H1 (cell line): ENCODE measurements around the gene STARD8. TPM values are rescaled to one million over a fixed set of nuclear protein-coding genes. Genes with fewer than 3 reads are reported as not detected.

Experiments
- CTCF ChIA-PET: fragments of 300-600 bp; sonication (Branson Sonifier 250); formaldehyde crosslinking; loops from one replicate; lab custom pipeline; 2021; ENCODE audit not compliant: partially characterized antibody; lab: Charles Lee
- POLR2A ChIA-PET: fragments of 300-600 bp; sonication (Branson Sonifier 250); formaldehyde crosslinking; loops from one replicate; lab custom pipeline; 2021; ENCODE audit warnings: inconsistent platforms; ENCODE audit not compliant: partially characterized antibody; lab: Charles Lee
- DNase-seq, 2 experiments: peaks; one replicate each; pipeline versions ENCODE4 v3.0.0 to v3.0.0-alpha.2; 2010 to 2022; ENCODE audit warnings: low spot score in 2 of 2, low read depth in 1 of 2, mixed read lengths in 1 of 2
- FAIRE-seq: peaks from 2 replicates; lab custom pipeline; 2011; peaks lifted over from hg19 to GRCh38; lab: Jason Lieb, UNC
- H2AFZ ChIP-seq: 2 replicates; pipeline ENCODE4 v1.8.1; 2012; ENCODE audit warnings: low read length, inconsistent platforms
- H2AK5ac ChIP-seq: 2 replicates; pipeline ENCODE4 v1.6.1; 2013; ENCODE audit warnings: low read depth, low read length
- H2BK120ac ChIP-seq: replicated peaks from 2 replicates; pipeline ENCODE3; 2013; ENCODE audit warnings: low read depth, low read length, inconsistent platforms
- H2BK12ac ChIP-seq: 2 replicates; pipeline ENCODE4 v1.6.1; 2013; ENCODE audit warnings: low read depth, low read length
- H2BK15ac ChIP-seq: 2 replicates; pipeline ENCODE4 v1.6.1; 2013; ENCODE audit warnings: low read length
- H2BK20ac ChIP-seq: 2 replicates; pipeline ENCODE4 v1.6.1; 2013; ENCODE audit warnings: low read length
- H2BK5ac ChIP-seq: 2 replicates; pipeline ENCODE4 v1.6.1; 2013; ENCODE audit warnings: low read depth, low read length
- H3K14ac ChIP-seq: 2 replicates; pipeline ENCODE4 v1.6.1; 2013; ENCODE audit warnings: inconsistent platforms; ENCODE audit not compliant: insufficient read length
- H3K18ac ChIP-seq: 2 replicates; pipeline ENCODE4 v1.6.1; 2013; ENCODE audit warnings: low read length; ENCODE audit errors: extremely low read depth
- H3K23ac ChIP-seq: 2 replicates; pipeline ENCODE4 v1.6.1; 2013; ENCODE audit warnings: inconsistent platforms; ENCODE audit not compliant: insufficient read length
- H3K23me2 ChIP-seq: 2 replicates; pipeline ENCODE4 v1.6.1; 2013; ENCODE audit warnings: low read depth, low read length
- H3K27ac ChIP-seq: 2 replicates; pipeline ENCODE4 v1.6.1; 2011; ENCODE audit warnings: low read depth, low read length, inconsistent platforms
- H3K27me3 ChIP-seq, 4 experiments: replicated peaks in 1 of 4; 1 replicate in 1 of 4; 2 replicates in 3 of 4; pipeline versions ENCODE4 v1.6.1 to v1.8.1; 2011 to 2013; ENCODE audit warnings: low read length in 3 of 4, mild to moderate bottlenecking in 3 of 4, inconsistent platforms in 2 of 4, mixed read lengths in 2 of 4, moderate library complexity in 1 of 4; ENCODE audit not compliant: control insufficient read depth in 3 of 4, insufficient read depth in 3 of 4; ENCODE audit errors: extremely low read depth in 1 of 4
- H3K36me3 ChIP-seq, 4 experiments: 2 replicates each; pipeline versions ENCODE4 v1.6.1 to v1.8.1; 2011 to 2013; ENCODE audit warnings: mild to moderate bottlenecking in 4 of 4, low read length in 3 of 4, moderate library complexity in 2 of 4, control low read depth in 1 of 4, inconsistent platforms in 1 of 4; ENCODE audit not compliant: insufficient read depth in 4 of 4, control insufficient read depth in 2 of 4
- H3K4ac ChIP-seq: replicated peaks from 2 replicates; pipeline ENCODE3; 2013; ENCODE audit warnings: low read length, low read depth, mixed read lengths, inconsistent platforms; ENCODE audit not compliant: insufficient read length
- H3K4me1 ChIP-seq, 4 experiments: replicated peaks in 1 of 4; 1 replicate in 1 of 4; 2 replicates in 3 of 4; pipeline versions ENCODE4 v1.6.1 to v1.8.1; 2011 to 2013; ENCODE audit warnings: low read length in 3 of 4, inconsistent platforms in 2 of 4, mixed read lengths in 1 of 4; ENCODE audit not compliant: insufficient read depth in 4 of 4, control insufficient read depth in 3 of 4
- H3K4me2 ChIP-seq, 2 experiments: 2 replicates each; pipeline versions ENCODE4 v1.6.1 to v1.8.1; 2011 to 2013; ENCODE audit warnings: low read depth in 2 of 2, low read length in 2 of 2, control low read depth in 1 of 2, inconsistent platforms in 1 of 2, mild to moderate bottlenecking in 1 of 2; ENCODE audit not compliant: insufficient read depth in 1 of 2
- H3K4me3 ChIP-seq, 4 experiments: fragments of 200-600, 300-600 bp in 1 of 4; sonication (generic), shearing (Covaris generic), sonication (Bioruptor Twin) in 1 of 4; 2 replicates each; pipeline versions ENCODE4 v1.5.1 to v1.8.1; 2011 to 2016; ENCODE audit warnings: low read length in 4 of 4, low read depth in 3 of 4, control low read depth in 2 of 4, inconsistent platforms in 2 of 4, mild to moderate bottlenecking in 2 of 4, mixed read lengths in 1 of 4, moderate library complexity in 1 of 4; ENCODE audit not compliant: insufficient read depth in 2 of 4; ENCODE audit errors: extremely low read depth in 1 of 4
- H3K56ac ChIP-seq: replicated peaks from 2 replicates; pipeline ENCODE3; 2013; ENCODE audit warnings: low read depth, mild to moderate bottlenecking, mixed read lengths, low read length, inconsistent platforms; ENCODE audit not compliant: insufficient read length
- H3K79me1 ChIP-seq: 2 replicates; pipeline ENCODE4 v1.6.1; 2013; ENCODE audit warnings: low read depth, low read length, control low read depth
- H3K79me2 ChIP-seq, 2 experiments: 2 replicates each; pipeline versions ENCODE4 v1.6.1 to v1.8.1; 2012 to 2013; ENCODE audit warnings: low read length in 2 of 2, mild to moderate bottlenecking in 2 of 2, inconsistent platforms in 1 of 2; ENCODE audit not compliant: insufficient read depth in 2 of 2, control insufficient read depth in 1 of 2
- H3K9ac ChIP-seq, 4 experiments: replicated peaks in 1 of 4; 1 replicate in 1 of 4; 2 replicates in 3 of 4; pipeline versions ENCODE4 v1.6.1 to v1.8.1; 2011 to 2013; ENCODE audit warnings: low read depth in 3 of 4, low read length in 3 of 4, control low read depth in 2 of 4, mild to moderate bottlenecking in 2 of 4, moderate library complexity in 2 of 4, inconsistent platforms in 1 of 4; ENCODE audit errors: extremely low read depth in 1 of 4
- H3K9me3 ChIP-seq, 2 experiments: 2 replicates each; pipeline versions ENCODE4 v1.6.1 to v1.8.1; 2012 to 2013; ENCODE audit warnings: mild to moderate bottlenecking in 2 of 2, moderate library complexity in 2 of 2, control low read depth in 1 of 2, inconsistent platforms in 1 of 2, low read depth in 1 of 2, low read length in 1 of 2, mixed read lengths in 1 of 2; ENCODE audit not compliant: insufficient read depth in 2 of 2
- H4K20me1 ChIP-seq, 2 experiments: replicated peaks in 1 of 2; 2 replicates each; pipeline versions ENCODE3 to v1.8.1; 2011 to 2013; ENCODE audit warnings: inconsistent platforms in 2 of 2, low read length in 2 of 2, mild to moderate bottlenecking in 1 of 2; ENCODE audit not compliant: insufficient read depth in 2 of 2, control insufficient read depth in 1 of 2
- H4K5ac ChIP-seq: 2 replicates; pipeline ENCODE4 v1.6.1; 2013; ENCODE audit warnings: low read length, low read depth, mixed read lengths, inconsistent platforms; ENCODE audit not compliant: insufficient read length
- H4K8ac ChIP-seq: 2 replicates; pipeline ENCODE4 v1.8.0; 2013; ENCODE audit warnings: mild to moderate bottlenecking, moderate library complexity, low read length, inconsistent platforms; ENCODE audit not compliant: insufficient read depth; ENCODE audit errors: extremely low read depth
- H4K91ac ChIP-seq: replicated peaks from 2 replicates; pipeline ENCODE3; 2013; ENCODE audit warnings: low read length, mixed read lengths, inconsistent platforms; ENCODE audit not compliant: insufficient read length
- BCL11A ChIP-seq, 2 experiments: IDR thresholded peaks; one replicate each; pipeline ENCODE4 v1.6.1; 2011; ENCODE audit warnings: low read depth in 2 of 2, low read length in 2 of 2, mild to moderate bottlenecking in 2 of 2
- CHD1 ChIP-seq: IDR thresholded peaks from 2 replicates; pipeline ENCODE4 v1.6.1; 2012; ENCODE audit warnings: low read depth, low read length, improper control_type of control experiment
- CREB1 ChIP-seq: IDR thresholded peaks from 2 replicates; pipeline ENCODE4 v1.6.1; 2012; ENCODE audit warnings: inconsistent platforms
- NANOG ChIP-seq: IDR thresholded peaks from 2 replicates; pipeline ENCODE4 v1.6.1; 2011; ENCODE audit warnings: low read length, low read depth, mild to moderate bottlenecking, inconsistent platforms; ENCODE audit not compliant: insufficient read depth, poor library complexity, severe bottlenecking
- NRF1 ChIP-seq: IDR thresholded peaks from 2 replicates; pipeline ENCODE4 v1.6.1; 2011; ENCODE audit warnings: mild to moderate bottlenecking, low read depth, low read length, improper control_type of control experiment
- RAD21 ChIP-seq, 2 experiments: IDR thresholded peaks in 1 of 2; conservative IDR thresholded peaks in 1 of 2; 2 replicates each; pipeline ENCODE4 v1.6.1; 2011; ENCODE audit warnings: low read depth in 2 of 2, low read length in 2 of 2, improper control_type of control experiment in 1 of 2, inconsistent platforms in 1 of 2, mild to moderate bottlenecking in 1 of 2, moderate library complexity in 1 of 2
- WGBS, 2 experiments: shearing (Covaris generic) in 1 of 2; methylation state at CpG; one replicate each; pipeline versions ENCODE4 v1.1.6 to v1.1.7; 2013 to 2015; ENCODE audit warnings: low lambda C conversion rate in 2 of 2, mixed read lengths in 2 of 2, inconsistent platforms in 1 of 2, low coverage in 1 of 2, missing lambda C conversion rate in 1 of 2; ENCODE audit not compliant: insufficient replicate concordance in 2 of 2, insufficient coverage in 1 of 2, insufficient read length in 1 of 2; ENCODE audit errors: extremely low coverage in 1 of 2, missing lambda C conversion rate in 1 of 2; 5-methylcytosine and 5-hydroxymethylcytosine counted together
- polyA plus RNA-seq, 7 experiments: library from polyadenylated mRNA; depleted of rRNA in 3 of 7; stranded (reverse) in 5 of 7; unstranded in 2 of 7; fragments of >200 nt in 5 of 7; fragments of 200-250 nt in 2 of 7; gene quantifications; 1 replicate in 5 of 7; 2 replicates in 1 of 7; 4 replicates in 1 of 7; pipeline versions ENCODE4 v1.2.1 to v1.2.3, GENCODE V29; 2011 to 2013; ENCODE audit warnings: missing spikeins in 2 of 7, mixed read lengths in 2 of 7
- total RNA-seq: library from RNA; stranded (reverse); fragmentation: NEBNext Ultra II Directional; extraction: Animal tissue kit (Norgen Biotek cat#: 25700); gene quantifications from 2 replicates; pipeline ENCODE4 v1.2.1, GENCODE V29; 2021

STARD8 gene
- total and polyA plus RNA-seq, 2 of the 8 experiments (the other 6 are each of a cell fraction or from before 2014, with no cell fraction given) = 1.8 to 3.8 TPM

- TF ChIP-seq NRF1 (no peak), BCL11A (IDR thresholded peaks at IDR 0.05; ENCODE audit: low read depth in 2 of 2, low read length in 2 of 2) (no peak), RAD21 (IDR thresholded peaks at IDR 0.05 in 1 of 2, conservative IDR thresholded peaks at IDR 0.05 in 1 of 2; ENCODE audit: low read depth in 2 of 2, low read length in 2 of 2) (no peak), NANOG (no peak), CHD1 (no peak), CREB1 (no peak)
- Histone ChIP-seq H2BK5ac (no peak overlapping the region), H3K56ac (no peak overlapping the region), H3K14ac (no peak overlapping the region), H3K23ac (no peak overlapping the region), H3K4me1 (no peaks in the 10 kb centered on the region), H2AFZ (no peak overlapping the region), H4K5ac (no peak overlapping the region), H3K27me3 (no peaks in the 10 kb centered on the region), H4K20me1 (no peaks in the 10 kb centered on the region), H4K91ac (no peak overlapping the region), H3K79me1 (no peaks in the 10 kb centered on the region), H3K9ac (no peak overlapping the region), H3K23me2 (no peaks in the 10 kb centered on the region), H2BK12ac (no peak overlapping the region), H3K9me3 (no peaks in the 10 kb centered on the region), H3K4me2 (no peak overlapping the region), H3K36me3 (no peaks in the 10 kb centered on the region), H2BK120ac (no peak overlapping the region), H2AK5ac (no peak overlapping the region), H2BK20ac (no peak overlapping the region), H4K8ac (no peak overlapping the region), H3K27ac (no peak overlapping the region), H3K18ac (no peak overlapping the region), H3K4ac (no peak overlapping the region), H3K4me3 (no peak overlapping the region), H2BK15ac (no peak overlapping the region), H3K79me2 (no peaks in the 10 kb centered on the region)
- WGBS, 2 experiments = 95% methylated on average over 3 of the region's 3 CpGs; no CpG with 5 or more reads in 1 of the 2 experiments
- POLR2A ChIA-PET = no interaction called here
- CTCF ChIA-PET = interaction anchor here (0.6 to 1.1 kb wide), 2 partner anchors 51 to 54 kb away, joined by 3 to 6 read pairs; no protein-coding TSS in a partner anchor
- FAIRE-seq = no peak
- no peak for DNase-seq
Measured at GRCh38 chrX:68755616-68756125, 108.2 kb downstream of the STARD8 start.
